A673 (cell line): ENCODE measurements around the gene PTPN14.

Experiments used
- CTCF ChIP-seq: fragments of 300-800, 200-600 bp; sonication (generic); conservative IDR thresholded peaks from 2 replicates; pipeline ENCODE4 v1.5.1; 2017; ENCODE audit warnings: low read depth, mild to moderate bottlenecking, antibody characterized with exemption, low read length, moderate library complexity, mixed read lengths
- EZH2 ChIP-seq: fragments of 200-600 bp; sonication (generic); IDR thresholded peaks from 2 replicates; pipeline ENCODE4 v1.6.1; 2017; ENCODE audit warnings: borderline replicate concordance, low read depth, mild to moderate bottlenecking, mixed read lengths, antibody characterized with exemption, low read length; ENCODE audit not compliant: poor library complexity, severe bottlenecking

- no peak for TF ChIP-seq CTCF
- TF ChIP-seq EZH2, result no peak
These were observed 35.6 kb downstream of the PTPN14 start for GRCh38 chr1:214515544-214516433.
